ENCODE results near the gene CRY2.

CRY2 gene

GRCh38 chr11:45850446-45850845, 3.2 kb downstream of the CRY2 start:
- DNase-seq, result no peak

GRCh38 chr11:45851228-45851627, 4.0 kb downstream of the CRY2 start:
- no peak for DNase-seq

- DNase-seq, result no peak
Observed at GRCh38 chr11:45852018-45852711, 4.9 kb downstream of the CRY2 start.

- no peak for DNase-seq
Observed at GRCh38 chr11:45852712-45853101, 5.4 kb downstream of the CRY2 start.

- no peak for DNase-seq
Observed at GRCh38 chr11:45853332-45854219, 6.3 kb downstream of the CRY2 start.

GRCh38 chr11:45855308-45855707, 8.0 kb downstream of the CRY2 start:
- no peak for DNase-seq

- DNase-seq, result no peak
Observed at GRCh38 chr11:45856044-45856468, 8.8 kb downstream of the CRY2 start.

GRCh38 chr11:45857961-45858474, 10.7 kb downstream of the CRY2 start:
- DNase-seq, result no peak

GRCh38 chr11:45858751-45859398, 11.6 kb downstream of the CRY2 start:
- no peak for DNase-seq

GRCh38 chr11:45859661-45860140, 12.4 kb downstream of the CRY2 start:
- no peak for DNase-seq

- no peak for DNase-seq
Observed at GRCh38 chr11:45860348-45860747, 13.1 kb downstream of the CRY2 start.

- no peak for DNase-seq
Observed at GRCh38 chr11:45860764-45861510, 13.7 kb downstream of the CRY2 start.

- no peak for DNase-seq
Observed at GRCh38 chr11:45864041-45864440, 16.8 kb downstream of the CRY2 start.

- DNase-seq, result no peak
Observed at GRCh38 chr11:45869551-45869950, 22.3 kb downstream of the CRY2 start.

- DNase-seq, result no peak
Observed at GRCh38 chr11:45870706-45871105, 23.4 kb downstream of the CRY2 start.

- no peak for DNase-seq
Observed at GRCh38 chr11:45871638-45872037, 24.4 kb downstream of the CRY2 start.

- DNase-seq, result no peak
Observed at GRCh38 chr11:45872651-45873356, 25.5 kb downstream of the CRY2 start.

- no peak for DNase-seq
Observed at GRCh38 chr11:45876401-45876800, 29.1 kb downstream of the CRY2 start.

GRCh38 chr11:45877221-45877620, 29.9 kb downstream of the CRY2 start:
- DNase-seq, result no peak

GRCh38 chr11:45877845-45878244, 30.6 kb downstream of the CRY2 start:
- DNase-seq, result no peak

- DNase-seq, result no peak
Observed at GRCh38 chr11:45879803-45880686, 32.8 kb downstream of the CRY2 start.
